ENCODE data around the gene PDK1.
"Not testable (repeated sequence)": the region's sequence is repeated elsewhere in the genome, so short reads cannot be mapped to it uniquely, and the experiment has no call there.

The PDK1 gene

DNA sequence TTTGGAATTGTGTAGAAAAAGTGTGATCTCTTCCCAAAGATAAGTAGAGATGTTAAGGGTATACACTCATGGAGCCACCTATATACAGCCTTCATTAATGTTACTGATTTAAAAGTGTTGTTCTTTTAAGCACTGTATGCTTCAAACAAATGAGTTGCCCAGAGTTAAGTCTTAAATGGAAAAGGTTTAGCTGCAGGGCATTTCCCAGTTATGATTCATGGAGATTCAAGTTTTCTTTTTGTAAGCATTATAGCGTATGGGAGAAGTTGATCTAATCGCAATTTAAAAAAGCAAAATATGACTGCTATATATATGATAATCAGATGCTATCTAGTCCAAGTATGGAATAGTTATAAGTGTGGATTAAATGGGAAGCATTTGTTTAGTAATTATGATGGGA is 4.8 kb downstream of the PDK1 start:
- H3K27me3 Mint-ChIP-seq = no peaks in the 10 kb centered on the region
- H3K4me1 Mint-ChIP-seq (ENCODE audit: low read depth) = peaks cover 23% of the 10 kb centered on the region
- intact Hi-C loops (cut with micrococcal nuclease) = no loop called here
- no peaks in the 10 kb centered on the region for H3K9me3 Mint-ChIP-seq
- H3K27ac Mint-ChIP-seq = no peak overlapping the region
- peaks cover 55% of the 10 kb centered on the region for H3K36me3 Mint-ChIP-seq (ENCODE audit: low read depth)
- H3K4me3 Mint-ChIP-seq = no peak overlapping the region

DNA sequence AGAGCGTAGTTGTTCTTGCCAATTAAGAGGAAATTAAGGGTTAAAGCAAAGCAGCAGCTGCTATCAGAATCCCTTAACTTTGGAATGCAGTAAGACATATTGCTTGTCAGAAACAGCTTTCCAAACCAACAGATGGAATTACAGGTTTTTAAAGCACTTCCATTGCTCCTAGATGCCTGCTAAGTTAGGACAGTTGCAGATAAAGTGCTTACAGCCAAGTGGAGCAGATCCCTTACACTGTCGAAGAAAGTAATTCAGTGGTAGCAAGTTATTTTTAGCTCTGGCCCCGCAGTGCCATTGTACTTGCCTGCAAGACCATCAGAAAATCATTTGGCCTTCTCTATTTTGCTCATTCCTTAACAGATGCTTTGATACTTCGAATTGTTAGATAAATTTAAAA is 5.4 kb downstream of the PDK1 start:
- Mint-ChIP-seq H3K36me3 (ENCODE audit: low read depth) (peaks cover 58% of the 10 kb centered on the region), H3K27ac (no peak overlapping the region), H3K4me1 (ENCODE audit: low read depth) (peaks cover 23% of the 10 kb centered on the region), H3K4me3 (no peak overlapping the region), H3K27me3 (no peaks in the 10 kb centered on the region), H3K9me3 (no peaks in the 10 kb centered on the region)
- intact Hi-C loops (cut with micrococcal nuclease) = no loop called here

DNA sequence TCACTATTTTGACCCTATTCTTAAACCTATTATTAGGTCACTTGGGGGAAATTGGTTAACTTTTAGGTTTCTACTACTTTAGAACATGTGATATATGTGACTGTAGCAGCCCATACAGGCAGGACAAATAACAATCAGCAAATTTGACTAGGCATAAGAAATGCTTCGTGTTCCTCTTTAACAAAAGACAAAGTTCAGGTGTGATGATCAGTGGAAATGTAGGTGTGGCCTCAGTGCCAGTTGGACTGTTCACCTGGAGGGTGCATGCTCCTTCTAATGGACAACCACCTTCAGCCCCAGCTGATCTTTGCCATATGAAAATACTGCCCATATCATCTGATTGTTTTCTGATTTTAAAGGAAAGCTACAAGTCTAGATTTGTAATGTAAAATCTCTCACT is 6.4 kb downstream of the PDK1 start:
- Mint-ChIP-seq H3K27ac (no peak overlapping the region), H3K27me3 (no peaks in the 10 kb centered on the region), H3K9me3 (no peaks in the 10 kb centered on the region), H3K4me3 (no peak overlapping the region), H3K36me3 (ENCODE audit: low read depth) (peaks cover 64% of the 10 kb centered on the region), H3K4me1 (ENCODE audit: low read depth) (peaks cover 14% of the 10 kb centered on the region)
- intact Hi-C loops (cut with micrococcal nuclease) = no loop called here

DNA sequence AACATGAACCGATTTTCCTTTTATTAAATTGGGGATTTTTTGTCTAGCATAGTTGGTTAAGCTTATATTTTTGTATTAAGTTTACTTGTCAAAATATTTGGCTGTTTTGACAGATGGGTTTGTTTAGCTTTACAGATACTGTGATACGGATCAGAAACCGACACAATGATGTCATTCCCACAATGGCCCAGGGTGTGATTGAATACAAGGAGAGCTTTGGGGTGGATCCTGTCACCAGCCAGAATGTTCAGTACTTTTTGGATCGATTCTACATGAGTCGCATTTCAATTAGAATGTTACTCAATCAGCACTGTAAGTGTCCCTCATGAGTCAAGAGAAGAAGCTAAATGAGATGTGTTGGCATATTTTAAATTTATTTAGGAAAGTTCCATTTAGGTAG is 8.5 kb downstream of the PDK1 start:
- Mint-ChIP-seq H3K4me1 (ENCODE audit: low read depth) (no peaks in the 10 kb centered on the region), H3K27me3 (no peaks in the 10 kb centered on the region), H3K27ac (no peak overlapping the region), H3K36me3 (ENCODE audit: low read depth) (peaks cover 69% of the 10 kb centered on the region), H3K4me3 (no peak overlapping the region), H3K9me3 (no peaks in the 10 kb centered on the region)
- intact Hi-C loops (cut with micrococcal nuclease) = no loop called here

DNA sequence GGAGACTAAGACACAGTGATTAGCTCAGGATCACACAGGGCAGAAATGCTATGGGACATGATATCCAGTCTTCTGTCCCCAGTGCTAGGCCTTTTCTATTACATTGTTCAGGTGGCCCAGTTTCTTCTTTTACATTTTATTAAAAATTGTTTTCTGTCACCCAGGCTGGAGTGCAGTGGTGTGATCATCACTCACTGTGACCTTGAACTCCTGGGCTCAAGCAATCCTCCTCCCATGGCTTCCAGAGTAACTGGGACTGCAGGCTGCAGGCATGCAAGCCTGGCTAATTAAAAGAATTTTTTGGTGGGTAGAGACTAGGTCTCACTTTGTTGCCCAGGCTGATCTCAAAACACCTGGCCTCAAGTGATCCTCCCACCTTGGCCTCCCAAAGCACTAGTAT is 15.4 kb downstream of the PDK1 start:
- Mint-ChIP-seq H3K27ac (no peak overlapping the region), H3K4me1 (ENCODE audit: low read depth) (no peaks in the 10 kb centered on the region), H3K9me3 (peaks cover 27% of the 10 kb centered on the region), H3K36me3 (ENCODE audit: low read depth) (peaks cover 86% of the 10 kb centered on the region), H3K27me3 (no peaks in the 10 kb centered on the region), H3K4me3 (no peak overlapping the region)
- intact Hi-C loops (cut with micrococcal nuclease) = no loop called here

DNA sequence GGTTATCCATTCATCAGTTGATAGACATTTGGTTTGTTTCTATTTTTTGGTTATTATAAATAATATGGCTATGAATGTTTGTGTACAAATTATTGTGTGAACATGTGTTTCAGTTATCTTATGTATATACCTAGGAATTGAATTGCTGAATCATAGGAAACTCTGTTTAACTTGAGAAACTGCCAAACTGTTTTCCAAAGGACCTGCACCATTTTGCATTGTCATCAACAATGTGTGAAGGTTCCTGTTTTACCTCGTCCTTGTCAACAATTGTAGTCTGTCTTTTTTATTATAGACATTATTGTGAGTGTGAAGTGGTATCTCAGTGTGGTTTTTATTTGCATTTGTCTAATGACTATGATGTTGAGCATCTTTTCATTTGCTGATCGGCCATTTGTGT is 17.1 kb downstream of the PDK1 start:
- H3K27me3 Mint-ChIP-seq = no peaks in the 10 kb centered on the region
- no peaks in the 10 kb centered on the region for H3K4me1 Mint-ChIP-seq (ENCODE audit: low read depth)
- H3K36me3 Mint-ChIP-seq (ENCODE audit: low read depth) = peaks cover 81% of the 10 kb centered on the region
- peaks cover 36% of the 10 kb centered on the region for H3K9me3 Mint-ChIP-seq
- no peak overlapping the region for H3K27ac Mint-ChIP-seq
- H3K4me3 Mint-ChIP-seq = no peak overlapping the region
- intact Hi-C loops (cut with micrococcal nuclease) = no loop called here

DNA sequence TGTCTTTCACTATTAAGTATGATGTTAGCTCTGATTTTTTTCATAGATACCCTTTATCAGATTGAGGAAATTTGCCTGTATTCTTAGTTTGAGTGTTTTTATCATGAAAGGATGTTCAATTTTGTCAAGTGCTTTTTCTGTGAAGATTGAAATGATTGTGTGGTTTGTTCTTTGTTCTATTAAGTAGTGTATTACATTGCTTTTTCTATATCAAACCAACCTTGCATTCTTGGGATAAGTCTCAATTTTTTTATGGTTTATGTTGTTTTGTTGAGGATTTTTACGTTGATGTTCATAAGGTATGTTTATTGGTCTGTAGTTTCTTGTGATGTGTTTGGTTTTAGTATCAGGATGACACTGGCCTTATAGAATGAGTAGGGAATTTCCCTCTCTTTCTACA is 19.1 kb downstream of the PDK1 start:
- H3K36me3 Mint-ChIP-seq (ENCODE audit: low read depth) = peaks cover 92% of the 10 kb centered on the region
- H3K9me3 Mint-ChIP-seq = peaks cover 56% of the 10 kb centered on the region
- no peak overlapping the region for H3K27ac Mint-ChIP-seq
- H3K27me3 Mint-ChIP-seq = no peaks in the 10 kb centered on the region
- peaks cover 10% of the 10 kb centered on the region for H3K4me1 Mint-ChIP-seq (ENCODE audit: low read depth)
- intact Hi-C loops (cut with micrococcal nuclease) = no loop called here
- H3K4me3 Mint-ChIP-seq = no peak overlapping the region

DNA sequence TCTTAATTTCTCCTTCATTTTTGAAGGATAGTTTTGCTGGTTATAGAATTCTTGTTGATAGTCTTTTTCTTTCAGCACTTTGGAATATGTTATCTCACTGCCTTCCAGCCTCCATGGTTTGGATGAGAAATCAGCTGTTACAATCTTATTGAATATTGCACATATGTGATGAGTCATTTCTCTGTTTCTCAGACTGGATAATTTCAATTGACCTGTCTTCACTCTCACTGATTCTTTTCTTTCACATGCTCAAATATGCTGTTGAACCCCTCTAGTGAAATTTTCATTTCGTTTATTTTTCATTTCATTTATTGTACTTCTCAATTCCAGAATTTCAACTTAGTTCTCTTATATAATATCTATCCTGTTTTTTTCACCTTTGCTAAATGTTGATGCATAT is 22.2 kb downstream of the PDK1 start:
- Mint-ChIP-seq H3K9me3 (peaks cover 56% of the 10 kb centered on the region), H3K4me1 (ENCODE audit: low read depth) (peaks cover 10% of the 10 kb centered on the region), H3K4me3 (no peak overlapping the region), H3K36me3 (ENCODE audit: low read depth) (peaks cover 92% of the 10 kb centered on the region), H3K27ac (no peak overlapping the region), H3K27me3 (no peaks in the 10 kb centered on the region)
- intact Hi-C loops (cut with micrococcal nuclease) = no loop called here

DNA sequence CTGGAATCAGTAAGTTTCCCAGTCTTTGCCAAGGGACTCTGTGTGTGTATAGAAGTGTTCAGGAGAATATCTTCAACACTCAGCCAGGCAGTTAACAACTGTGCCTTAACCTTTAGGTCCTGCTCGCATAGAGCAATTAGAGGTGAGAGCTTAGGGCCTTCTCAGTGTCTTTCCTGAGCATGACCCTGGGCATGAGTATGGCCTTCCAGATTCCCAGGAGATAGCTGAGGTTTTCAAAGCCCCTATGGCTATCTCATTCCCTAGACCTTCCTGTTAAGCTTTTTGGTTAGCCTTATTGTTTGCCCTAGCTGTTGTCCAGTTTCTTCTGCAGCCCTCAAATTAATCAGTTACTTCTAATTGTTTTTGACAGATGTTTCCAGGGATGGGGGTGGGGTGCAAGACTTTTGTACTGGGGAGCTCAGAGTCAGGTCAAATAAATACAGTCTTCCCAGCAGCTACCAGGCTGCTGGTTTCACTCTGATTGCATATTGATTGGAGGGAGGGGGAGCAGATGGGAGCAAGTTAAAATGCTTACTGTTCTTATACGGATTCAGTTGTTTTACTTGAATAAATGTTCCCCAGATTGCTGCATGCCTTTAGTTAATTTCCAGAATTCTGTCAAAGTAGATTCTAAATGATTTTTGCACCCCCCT is 23.1 kb downstream of the PDK1 start:
- no peak overlapping the region for H3K27ac Mint-ChIP-seq
- peaks cover 10% of the 10 kb centered on the region for H3K4me1 Mint-ChIP-seq (ENCODE audit: low read depth)
- peaks cover 52% of the 10 kb centered on the region for H3K9me3 Mint-ChIP-seq
- no peaks in the 10 kb centered on the region for H3K27me3 Mint-ChIP-seq
- peaks cover 83% of the 10 kb centered on the region for H3K36me3 Mint-ChIP-seq (ENCODE audit: low read depth)
- no peak overlapping the region for H3K4me3 Mint-ChIP-seq
- intact Hi-C loops (cut with micrococcal nuclease) = no loop called here

DNA sequence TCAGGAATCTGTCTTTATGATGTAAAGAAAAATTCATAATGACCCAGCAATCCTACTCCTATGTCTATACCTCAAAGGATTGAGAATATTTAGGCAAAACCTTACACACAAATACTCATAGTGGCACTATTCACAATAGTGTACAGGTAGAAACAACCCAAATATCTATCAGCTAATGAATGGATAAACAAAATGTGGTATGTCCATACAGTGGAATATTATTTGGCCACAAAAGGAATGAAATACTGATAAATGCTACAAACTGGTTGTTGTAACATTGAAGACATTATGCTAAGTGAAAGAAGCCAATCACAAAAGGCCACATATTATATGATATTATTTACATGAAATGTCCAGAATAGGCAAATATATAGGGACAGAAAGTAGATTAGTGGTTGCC is 24.7 kb downstream of the PDK1 start:
- Mint-ChIP-seq H3K9me3 (peaks cover 37% of the 10 kb centered on the region), H3K4me3 (no peak overlapping the region), H3K36me3 (ENCODE audit: low read depth) (peaks cover 77% of the 10 kb centered on the region), H3K27me3 (no peaks in the 10 kb centered on the region), H3K4me1 (ENCODE audit: low read depth) (peaks cover 10% of the 10 kb centered on the region), H3K27ac (no peak overlapping the region)
- intact Hi-C loops (cut with micrococcal nuclease) = no loop called here

DNA sequence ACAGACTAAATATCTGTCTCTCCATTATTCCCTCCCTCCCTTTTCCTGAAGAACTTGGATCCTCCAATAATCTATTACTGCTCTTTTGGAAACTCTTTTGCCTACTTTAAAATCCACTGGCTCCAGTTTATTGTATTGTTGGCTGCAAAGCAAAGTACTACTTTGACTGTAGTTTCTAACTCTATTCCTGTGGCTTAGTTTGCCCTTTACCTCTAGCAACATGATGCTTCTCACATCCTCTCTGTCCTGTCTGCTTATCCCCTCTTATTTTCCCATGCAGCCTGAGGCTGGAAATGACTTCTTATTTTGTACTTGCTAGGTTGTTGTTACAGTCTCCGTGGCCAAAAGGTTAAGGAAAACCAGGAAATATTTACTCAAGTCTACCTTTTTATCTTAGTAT is 26.8 kb downstream of the PDK1 start:
- no peak overlapping the region for H3K4me3 Mint-ChIP-seq
- H3K27ac Mint-ChIP-seq = no peak overlapping the region
- peaks cover 10% of the 10 kb centered on the region for H3K4me1 Mint-ChIP-seq (ENCODE audit: low read depth)
- intact Hi-C loops (cut with micrococcal nuclease) = no loop called here
- H3K27me3 Mint-ChIP-seq = no peaks in the 10 kb centered on the region
- H3K36me3 Mint-ChIP-seq (ENCODE audit: low read depth) = peaks cover 82% of the 10 kb centered on the region
- peaks cover 30% of the 10 kb centered on the region for H3K9me3 Mint-ChIP-seq

DNA sequence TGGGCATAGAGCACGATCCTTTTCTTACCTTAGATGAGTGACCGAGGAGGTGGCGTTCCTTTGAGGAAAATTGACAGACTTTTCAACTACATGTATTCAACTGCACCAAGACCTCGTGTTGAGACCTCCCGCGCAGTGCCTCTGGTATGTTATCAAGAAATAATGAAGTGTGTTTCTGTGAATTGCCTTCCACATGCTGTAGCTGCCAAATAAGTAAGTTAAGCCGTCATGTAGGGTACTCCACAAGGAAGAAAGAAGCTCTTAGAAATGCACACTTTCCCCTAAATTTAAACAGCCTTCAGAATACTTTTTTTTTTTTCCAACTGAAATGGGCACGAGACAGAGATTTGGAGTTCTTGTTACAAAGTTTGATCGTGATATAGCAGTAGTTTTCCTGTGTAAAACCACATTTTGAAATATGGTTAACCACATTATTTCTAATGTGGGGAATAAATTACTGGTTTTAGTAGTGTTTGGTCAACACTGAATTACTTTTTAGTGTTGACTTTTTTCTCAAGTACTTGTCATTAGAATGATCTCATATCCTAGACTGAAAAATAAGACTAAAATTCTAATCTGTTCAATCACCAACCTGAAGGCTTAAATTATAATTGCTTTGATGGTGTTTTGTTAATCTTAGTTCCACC is 30.5 kb downstream of the PDK1 start:
- peaks cover 20% of the 10 kb centered on the region for H3K9me3 Mint-ChIP-seq
- no peak overlapping the region for H3K27ac Mint-ChIP-seq
- H3K4me1 Mint-ChIP-seq (ENCODE audit: low read depth) = no peaks in the 10 kb centered on the region
- H3K36me3 Mint-ChIP-seq (ENCODE audit: low read depth) = peaks cover 86% of the 10 kb centered on the region
- H3K27me3 Mint-ChIP-seq = no peaks in the 10 kb centered on the region
- intact Hi-C loops (cut with micrococcal nuclease) = no loop called here
- H3K4me3 Mint-ChIP-seq = no peak overlapping the region

DNA sequence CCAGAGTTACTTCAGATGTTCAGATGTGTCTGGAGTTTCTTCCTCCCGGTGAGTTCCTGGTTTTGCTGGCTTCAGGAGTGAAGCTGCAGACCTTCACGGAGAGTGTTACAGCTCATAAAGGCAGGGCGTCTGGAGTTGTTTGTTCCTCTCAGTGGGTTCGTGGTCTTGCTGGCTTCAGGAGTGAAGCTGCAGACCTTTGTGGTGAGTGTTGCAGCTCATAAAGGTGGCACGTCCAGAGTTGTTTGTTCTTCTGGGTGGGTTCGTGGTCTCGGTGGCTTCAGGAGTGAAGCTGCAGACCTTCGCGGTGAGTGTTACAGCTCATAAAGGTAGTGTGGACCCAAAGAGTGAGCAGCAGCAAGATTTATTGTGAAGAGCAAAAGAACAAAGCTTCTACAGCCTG is 31.3 kb downstream of the PDK1 start:
- H3K4me3 Mint-ChIP-seq; H3K27me3 Mint-ChIP-seq; intact Hi-C loops (cut with micrococcal nuclease); H3K4me1 Mint-ChIP-seq (ENCODE audit: low read depth); H3K27ac Mint-ChIP-seq: not testable (repeated sequence)
- Mint-ChIP-seq H3K36me3 (ENCODE audit: low read depth) (peaks cover 77% of the 10 kb centered on the region), H3K9me3 (peaks cover 20% of the 10 kb centered on the region)

DNA sequence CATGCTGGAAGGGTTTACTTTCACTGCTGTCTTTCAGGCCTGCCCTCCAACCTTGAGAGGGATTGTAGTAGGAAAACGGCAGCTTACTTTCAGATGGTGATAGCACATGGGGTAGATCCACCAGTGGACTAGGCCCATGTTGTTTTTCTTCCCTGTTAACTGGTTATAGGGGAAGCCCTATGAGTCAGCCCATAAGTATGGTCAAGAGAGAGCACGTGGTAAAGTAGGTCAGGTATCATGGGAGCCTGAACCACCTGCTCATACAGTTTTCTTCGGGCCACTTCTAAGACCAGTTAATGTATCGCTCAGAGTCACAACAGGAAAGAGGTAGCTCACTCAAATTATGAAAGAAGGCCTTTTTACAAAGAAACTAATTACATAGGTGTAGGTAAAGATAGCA is 33.0 kb downstream of the PDK1 start:
- peaks cover 69% of the 10 kb centered on the region for H3K36me3 Mint-ChIP-seq (ENCODE audit: low read depth)
- H3K27me3 Mint-ChIP-seq = no peaks in the 10 kb centered on the region
- H3K9me3 Mint-ChIP-seq = peaks cover 20% of the 10 kb centered on the region
- no peak overlapping the region for H3K4me3 Mint-ChIP-seq
- intact Hi-C loops (cut with micrococcal nuclease) = no loop called here
- H3K27ac Mint-ChIP-seq = no peak overlapping the region
- H3K4me1 Mint-ChIP-seq (ENCODE audit: low read depth) = no peaks in the 10 kb centered on the region

DNA sequence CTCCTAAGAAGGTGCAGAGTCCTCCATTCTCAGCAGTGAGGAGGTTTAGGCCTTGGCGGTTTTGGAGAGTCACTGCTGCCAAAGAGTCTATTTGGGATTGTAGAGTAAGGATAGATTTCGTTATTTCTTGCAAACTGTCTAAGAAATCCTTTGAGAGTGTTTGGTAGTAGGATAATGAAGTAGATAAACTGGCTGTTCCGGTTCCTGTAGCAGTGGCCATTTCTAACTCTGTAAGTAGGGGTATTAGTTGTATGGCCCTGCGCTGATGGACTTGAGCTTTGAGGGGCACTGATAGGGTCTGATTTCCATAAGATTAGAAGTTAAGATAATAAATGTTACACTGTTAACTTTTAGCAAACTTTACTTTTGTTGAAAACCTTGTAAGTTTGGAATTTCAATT is 35.5 kb downstream of the PDK1 start:
- H3K4me1 Mint-ChIP-seq (ENCODE audit: low read depth); H3K27ac Mint-ChIP-seq; H3K27me3 Mint-ChIP-seq; H3K4me3 Mint-ChIP-seq: not testable (repeated sequence)
- Mint-ChIP-seq H3K36me3 (ENCODE audit: low read depth) (peaks cover 71% of the 10 kb centered on the region), H3K9me3 (peaks cover 20% of the 10 kb centered on the region)
- intact Hi-C loops (cut with micrococcal nuclease) = loop anchor here (5.0 to 10.0 kb wide), 2 partner anchors 83 to 121 kb away; no protein-coding TSS in a partner anchor

Data from dendritic cell treated with granulocyte-macrophage colony-stimulating factor and Interleukin-4, amounts not matched to agents 40 ng/mL and 50 ng/mL, for 4 days (primary cell).